ENCODE measurements around the gene C9orf78.

DNA sequence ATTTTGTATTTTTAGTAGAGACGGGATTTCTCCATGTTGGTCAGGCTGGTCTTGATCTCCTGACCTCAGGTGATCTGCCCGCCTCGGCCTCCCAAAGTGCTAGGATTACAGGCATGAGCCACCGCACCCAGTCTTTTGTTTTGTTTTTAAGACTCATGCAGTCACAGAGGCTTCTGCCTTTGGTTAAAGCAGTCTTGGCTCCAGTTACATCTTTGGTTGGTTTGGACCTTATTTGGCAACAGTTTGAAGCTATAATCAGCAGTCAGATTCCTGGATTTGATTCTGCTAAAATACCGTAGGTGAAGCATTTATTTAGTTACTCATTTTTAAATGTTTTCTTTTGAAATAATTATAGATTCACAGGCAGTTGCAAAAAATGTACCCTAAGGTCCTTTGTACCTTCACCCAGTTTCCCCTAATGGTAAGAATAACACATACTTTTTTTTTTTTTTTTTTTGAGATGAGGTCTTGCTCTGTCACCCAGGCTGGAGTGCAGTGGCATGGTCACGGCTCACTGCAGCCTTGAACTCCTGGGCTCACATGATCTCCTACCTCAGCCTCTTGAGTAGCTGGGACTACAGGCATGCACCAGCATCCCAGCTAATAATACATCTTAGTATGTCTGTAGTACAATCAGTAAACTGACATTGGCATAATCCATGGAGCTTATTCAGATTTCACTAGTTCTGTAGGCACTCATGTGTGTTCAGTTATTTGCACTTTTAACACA, 15.9 kb upstream of the C9orf78 start:
- no peak for TF ChIP-seq CTCF (optimal IDR thresholded peaks at IDR 0.05 in 1 of 3, IDR thresholded peaks at IDR 0.05 in 1 of 3, conservative IDR thresholded peaks at IDR 0.05 in 1 of 3; ENCODE audit: extremely low read depth in 1 of 3, insufficient read depth in 2 of 3, low read length in 3 of 3)
- no peak for TF ChIP-seq EZH2 (IDR thresholded peaks at IDR 0.05; ENCODE audit: low read length)
